Measurements from ENCODE around the gene SYT12. TPM values are rescaled to one million over a fixed set of nuclear protein-coding genes. Genes with fewer than 3 reads are reported as not detected.

Gene SYT12
- total RNA-seq, 1 experiment from 2014 or later, result 4.6 TPM

DNA sequence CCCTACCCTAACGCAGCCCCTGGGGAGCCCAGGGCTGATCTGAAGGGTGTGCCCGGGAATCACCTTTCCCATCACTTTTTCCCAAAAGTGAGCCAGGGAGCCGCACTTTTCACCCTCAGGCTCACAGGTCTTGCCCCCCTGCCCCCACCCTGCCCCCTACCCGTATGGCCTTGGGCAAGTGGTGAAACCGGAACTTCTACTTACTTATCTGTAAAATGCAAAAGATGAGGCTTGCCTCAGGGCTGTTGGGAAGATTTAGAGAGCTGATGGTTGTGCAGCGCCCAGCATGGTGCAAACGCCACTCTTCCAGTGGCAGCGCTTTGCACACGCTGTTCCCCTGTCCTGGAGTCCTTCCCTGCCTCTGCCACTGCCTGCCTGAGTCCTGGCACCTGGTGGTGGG is 8.0 kb downstream of the SYT12 start:
- ChIA-PET POLR2A (no interaction called here), CTCF (interaction anchor here (0.6 to 1.6 kb wide), 2 partner anchors 10 to 12 kb away, joined by 3 to 8 read pairs; no protein-coding TSS in a partner anchor)
- ATAC-seq (no peak; the same call in 1 of the 2 replicates), DNase-seq (ENCODE audit: low spot score) (no peak)
- TF ChIP-seq ATF1 (CRISPR knock-in tag; IDR thresholded peaks at IDR 0.05), result no peak
- TF ChIP-seq, protein P1, sequence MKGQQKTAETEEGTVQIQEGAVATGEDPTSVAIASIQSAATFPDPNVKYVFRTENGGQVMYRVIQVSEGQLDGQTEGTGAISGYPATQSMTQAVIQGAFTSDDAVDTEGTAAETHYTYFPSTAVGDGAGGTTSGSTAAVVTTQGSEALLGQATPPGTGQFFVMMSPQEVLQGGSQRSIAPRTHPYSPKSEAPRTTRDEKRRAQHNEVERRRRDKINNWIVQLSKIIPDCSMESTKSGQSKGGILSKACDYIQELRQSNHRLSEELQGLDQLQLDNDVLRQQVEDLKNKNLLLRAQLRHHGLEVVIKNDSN (CRISPR knock-in tag; IDR thresholded peaks at IDR 0.05), result no peak
- TF ChIP-seq GABPB1 (CRISPR knock-in tag; IDR thresholded peaks at IDR 0.05), result no peak
- no peak for TF ChIP-seq IRF2 (CRISPR knock-in tag; IDR thresholded peaks at IDR 0.05; ENCODE audit: borderline replicate concordance, low read depth)
- TF ChIP-seq SMAD3 (CRISPR knock-in tag; IDR thresholded peaks at IDR 0.05; ENCODE audit: borderline replicate concordance), result no peak
- TF ChIP-seq, protein P2, sequence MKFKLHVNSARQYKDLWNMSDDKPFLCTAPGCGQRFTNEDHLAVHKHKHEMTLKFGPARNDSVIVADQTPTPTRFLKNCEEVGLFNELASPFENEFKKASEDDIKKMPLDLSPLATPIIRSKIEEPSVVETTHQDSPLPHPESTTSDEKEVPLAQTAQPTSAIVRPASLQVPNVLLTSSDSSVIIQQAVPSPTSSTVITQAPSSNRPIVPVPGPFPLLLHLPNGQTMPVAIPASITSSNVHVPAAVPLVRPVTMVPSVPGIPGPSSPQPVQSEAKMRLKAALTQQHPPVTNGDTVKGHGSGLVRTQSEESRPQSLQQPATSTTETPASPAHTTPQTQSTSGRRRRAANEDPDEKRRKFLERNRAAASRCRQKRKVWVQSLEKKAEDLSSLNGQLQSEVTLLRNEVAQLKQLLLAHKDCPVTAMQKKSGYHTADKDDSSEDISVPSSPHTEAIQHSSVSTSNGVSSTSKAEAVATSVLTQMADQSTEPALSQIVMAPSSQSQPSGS (CRISPR knock-in tag; IDR thresholded peaks at IDR 0.05; ENCODE audit: borderline replicate concordance, low read depth), result no peak
- TF ChIP-seq, protein P3, sequence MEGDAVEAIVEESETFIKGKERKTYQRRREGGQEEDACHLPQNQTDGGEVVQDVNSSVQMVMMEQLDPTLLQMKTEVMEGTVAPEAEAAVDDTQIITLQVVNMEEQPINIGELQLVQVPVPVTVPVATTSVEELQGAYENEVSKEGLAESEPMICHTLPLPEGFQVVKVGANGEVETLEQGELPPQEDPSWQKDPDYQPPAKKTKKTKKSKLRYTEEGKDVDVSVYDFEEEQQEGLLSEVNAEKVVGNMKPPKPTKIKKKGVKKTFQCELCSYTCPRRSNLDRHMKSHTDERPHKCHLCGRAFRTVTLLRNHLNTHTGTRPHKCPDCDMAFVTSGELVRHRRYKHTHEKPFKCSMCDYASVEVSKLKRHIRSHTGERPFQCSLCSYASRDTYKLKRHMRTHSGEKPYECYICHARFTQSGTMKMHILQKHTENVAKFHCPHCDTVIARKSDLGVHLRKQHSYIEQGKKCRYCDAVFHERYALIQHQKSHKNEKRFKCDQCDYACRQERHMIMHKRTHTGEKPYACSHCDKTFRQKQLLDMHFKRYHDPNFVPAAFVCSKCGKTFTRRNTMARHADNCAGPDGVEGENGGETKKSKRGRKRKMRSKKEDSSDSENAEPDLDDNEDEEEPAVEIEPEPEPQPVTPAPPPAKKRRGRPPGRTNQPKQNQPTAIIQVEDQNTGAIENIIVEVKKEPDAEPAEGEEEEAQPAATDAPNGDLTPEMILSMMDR (IDR thresholded peaks at IDR 0.05), result no peak
- TF ChIP-seq ZNF138 (CRISPR knock-in tag; conservative IDR thresholded peaks at IDR 0.05), result no peak
- TF ChIP-seq, protein P4, sequence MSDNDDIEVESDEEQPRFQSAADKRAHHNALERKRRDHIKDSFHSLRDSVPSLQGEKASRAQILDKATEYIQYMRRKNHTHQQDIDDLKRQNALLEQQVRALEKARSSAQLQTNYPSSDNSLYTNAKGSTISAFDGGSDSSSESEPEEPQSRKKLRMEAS (CRISPR knock-in tag; IDR thresholded peaks at IDR 0.05), result no peak
- no peak for TF ChIP-seq GRHL2 (CRISPR knock-in tag; IDR thresholded peaks at IDR 0.05; ENCODE audit: insufficient replicate concordance, severe bottlenecking)
- no peak for TF ChIP-seq CREM (CRISPR knock-in tag; IDR thresholded peaks at IDR 0.05)
- no peak for TF ChIP-seq ZNF121 (CRISPR knock-in tag; IDR thresholded peaks at IDR 0.05)
- TF ChIP-seq ZNF219 (CRISPR knock-in tag; IDR thresholded peaks at IDR 0.05; ENCODE audit: borderline replicate concordance), result no peak
- no peak for TF ChIP-seq PRRX2 (CRISPR knock-in tag; IDR thresholded peaks at IDR 0.05)
- TF ChIP-seq, protein P5, sequence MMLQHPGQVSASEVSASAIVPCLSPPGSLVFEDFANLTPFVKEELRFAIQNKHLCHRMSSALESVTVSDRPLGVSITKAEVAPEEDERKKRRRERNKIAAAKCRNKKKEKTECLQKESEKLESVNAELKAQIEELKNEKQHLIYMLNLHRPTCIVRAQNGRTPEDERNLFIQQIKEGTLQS (CRISPR knock-in tag; conservative IDR thresholded peaks at IDR 0.05), result no peak
- no peak for TF ChIP-seq SMAD4 (CRISPR knock-in tag; IDR thresholded peaks at IDR 0.05)
- no peaks in the 10 kb centered on the region; the same call in 1 of the 2 replicates for H3K27me3 Mint-ChIP-seq (ENCODE audit: low read depth)
- peaks cover 40% of the 10 kb centered on the region for H3K4me1 Mint-ChIP-seq
- H3K36me3 Mint-ChIP-seq, result no peaks in the 10 kb centered on the region
- H3K27ac Mint-ChIP-seq, result no peak overlapping the region
- H3K4me3 Mint-ChIP-seq, result no peak overlapping the region
- no peaks in the 10 kb centered on the region for H3K9me3 Mint-ChIP-seq

DNA sequence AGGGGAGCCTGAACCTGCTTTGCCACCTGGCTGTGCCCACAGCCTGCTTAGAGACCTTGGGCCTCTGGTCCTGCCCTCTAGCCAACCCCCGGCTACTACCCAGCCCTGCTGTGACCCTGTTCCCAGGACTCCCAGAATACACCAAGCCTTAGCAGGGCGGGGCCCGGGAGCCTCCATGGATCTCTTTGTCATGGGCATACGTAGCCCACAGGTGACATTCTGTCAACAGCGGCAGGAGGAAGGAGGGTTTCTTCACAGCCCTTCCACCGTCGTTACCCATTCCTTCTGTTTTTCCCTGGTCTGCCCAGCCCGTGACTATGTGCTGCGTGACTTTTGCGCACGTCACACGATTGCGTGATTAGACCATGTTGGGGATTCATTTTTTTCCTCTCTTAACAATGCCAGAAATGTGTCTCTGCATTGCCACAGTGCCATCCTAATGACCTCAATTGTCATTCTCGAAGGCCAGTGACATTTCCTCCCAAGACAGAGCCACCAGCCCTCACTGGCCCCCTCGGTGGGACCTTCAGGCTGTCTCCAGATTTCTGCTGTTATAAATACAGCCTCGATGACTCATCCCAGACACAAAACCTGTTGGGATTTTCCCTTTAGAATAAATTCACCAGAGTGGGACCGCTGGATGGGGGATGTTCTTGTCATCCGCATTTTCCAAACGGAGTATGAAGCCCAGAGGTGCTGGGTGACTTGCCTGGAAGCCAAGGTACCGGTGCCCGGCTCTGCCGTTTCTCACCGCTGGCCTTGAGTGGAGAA is 9.0 kb downstream of the SYT12 start:
- no peaks in the 10 kb centered on the region for H3K27me3 Mint-ChIP-seq (ENCODE audit: low read depth)
- peaks cover 40% of the 10 kb centered on the region for H3K4me1 Mint-ChIP-seq
- DNase-seq (ENCODE audit: low spot score), result no peak
- no peaks in the 10 kb centered on the region for H3K9me3 Mint-ChIP-seq
- ChIA-PET CTCF (interaction anchor here (0.6 kb wide), 1 partner anchor 13 kb away, joined by 3 read pairs; no protein-coding TSS in a partner anchor), POLR2A (no interaction called here)
- no peaks in the 10 kb centered on the region for H3K36me3 Mint-ChIP-seq
- ATAC-seq, result peak; percentile 43
- no peak overlapping the region for H3K27ac Mint-ChIP-seq
- no peak overlapping the region for H3K4me3 Mint-ChIP-seq
- TF ChIP-seq EMX1 (CRISPR knock-in tag; IDR thresholded peaks at IDR 0.05) (no peak), ZNF263 (CRISPR knock-in tag; IDR thresholded peaks at IDR 0.05; ENCODE audit: low read depth) (no peak), ELF4 (CRISPR knock-in tag; IDR thresholded peaks at IDR 0.05; ENCODE audit: low read depth) (no peak), HMGA2 (CRISPR knock-in tag; IDR thresholded peaks at IDR 0.05) (no peak)
- TF ChIP-seq, protein P4 (CRISPR knock-in tag; IDR thresholded peaks at IDR 0.05), result no peak
- TF ChIP-seq, protein P6, sequence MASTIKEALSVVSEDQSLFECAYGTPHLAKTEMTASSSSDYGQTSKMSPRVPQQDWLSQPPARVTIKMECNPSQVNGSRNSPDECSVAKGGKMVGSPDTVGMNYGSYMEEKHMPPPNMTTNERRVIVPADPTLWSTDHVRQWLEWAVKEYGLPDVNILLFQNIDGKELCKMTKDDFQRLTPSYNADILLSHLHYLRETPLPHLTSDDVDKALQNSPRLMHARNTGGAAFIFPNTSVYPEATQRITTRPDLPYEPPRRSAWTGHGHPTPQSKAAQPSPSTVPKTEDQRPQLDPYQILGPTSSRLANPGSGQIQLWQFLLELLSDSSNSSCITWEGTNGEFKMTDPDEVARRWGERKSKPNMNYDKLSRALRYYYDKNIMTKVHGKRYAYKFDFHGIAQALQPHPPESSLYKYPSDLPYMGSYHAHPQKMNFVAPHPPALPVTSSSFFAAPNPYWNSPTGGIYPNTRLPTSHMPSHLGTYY (CRISPR knock-in tag; IDR thresholded peaks at IDR 0.05), result no peak
- TF ChIP-seq, protein P7, sequence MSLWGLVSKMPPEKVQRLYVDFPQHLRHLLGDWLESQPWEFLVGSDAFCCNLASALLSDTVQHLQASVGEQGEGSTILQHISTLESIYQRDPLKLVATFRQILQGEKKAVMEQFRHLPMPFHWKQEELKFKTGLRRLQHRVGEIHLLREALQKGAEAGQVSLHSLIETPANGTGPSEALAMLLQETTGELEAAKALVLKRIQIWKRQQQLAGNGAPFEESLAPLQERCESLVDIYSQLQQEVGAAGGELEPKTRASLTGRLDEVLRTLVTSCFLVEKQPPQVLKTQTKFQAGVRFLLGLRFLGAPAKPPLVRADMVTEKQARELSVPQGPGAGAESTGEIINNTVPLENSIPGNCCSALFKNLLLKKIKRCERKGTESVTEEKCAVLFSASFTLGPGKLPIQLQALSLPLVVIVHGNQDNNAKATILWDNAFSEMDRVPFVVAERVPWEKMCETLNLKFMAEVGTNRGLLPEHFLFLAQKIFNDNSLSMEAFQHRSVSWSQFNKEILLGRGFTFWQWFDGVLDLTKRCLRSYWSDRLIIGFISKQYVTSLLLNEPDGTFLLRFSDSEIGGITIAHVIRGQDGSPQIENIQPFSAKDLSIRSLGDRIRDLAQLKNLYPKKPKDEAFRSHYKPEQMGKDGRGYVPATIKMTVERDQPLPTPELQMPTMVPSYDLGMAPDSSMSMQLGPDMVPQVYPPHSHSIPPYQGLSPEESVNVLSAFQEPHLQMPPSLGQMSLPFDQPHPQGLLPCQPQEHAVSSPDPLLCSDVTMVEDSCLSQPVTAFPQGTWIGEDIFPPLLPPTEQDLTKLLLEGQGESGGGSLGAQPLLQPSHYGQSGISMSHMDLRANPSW (CRISPR knock-in tag; conservative IDR thresholded peaks at IDR 0.05; ENCODE audit: low read depth), result no peak
- TF ChIP-seq, protein P8, sequence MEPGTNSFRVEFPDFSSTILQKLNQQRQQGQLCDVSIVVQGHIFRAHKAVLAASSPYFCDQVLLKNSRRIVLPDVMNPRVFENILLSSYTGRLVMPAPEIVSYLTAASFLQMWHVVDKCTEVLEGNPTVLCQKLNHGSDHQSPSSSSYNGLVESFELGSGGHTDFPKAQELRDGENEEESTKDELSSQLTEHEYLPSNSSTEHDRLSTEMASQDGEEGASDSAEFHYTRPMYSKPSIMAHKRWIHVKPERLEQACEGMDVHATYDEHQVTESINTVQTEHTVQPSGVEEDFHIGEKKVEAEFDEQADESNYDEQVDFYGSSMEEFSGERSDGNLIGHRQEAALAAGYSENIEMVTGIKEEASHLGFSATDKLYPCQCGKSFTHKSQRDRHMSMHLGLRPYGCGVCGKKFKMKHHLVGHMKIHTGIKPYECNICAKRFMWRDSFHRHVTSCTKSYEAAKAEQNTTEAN (CRISPR knock-in tag; IDR thresholded peaks at IDR 0.05), result no peak

Measured in WTC11 (cell line).